HG02571 (cell line): ENCODE data around the gene HIVEP3.

Experiments used
- ATAC-seq: cut with Tn5 transposase; IDR thresholded peaks from one replicate; pipeline ENCODE4 v1.9.1; 2021; ENCODE audit warnings: mild to moderate bottlenecking, moderate library complexity; ENCODE audit not compliant: unreplicated experiment

The HIVEP3 gene

GRCh38 chr1:41658431-41659158, 260.1 kb downstream of the HIVEP3 start:
- no peak for ATAC-seq

- ATAC-seq, result no peak
Observed at GRCh38 chr1:41657679-41658295, 260.9 kb downstream of the HIVEP3 start.

- ATAC-seq, result no peak
Observed at GRCh38 chr1:41656825-41657500, 261.8 kb downstream of the HIVEP3 start.

DNA sequence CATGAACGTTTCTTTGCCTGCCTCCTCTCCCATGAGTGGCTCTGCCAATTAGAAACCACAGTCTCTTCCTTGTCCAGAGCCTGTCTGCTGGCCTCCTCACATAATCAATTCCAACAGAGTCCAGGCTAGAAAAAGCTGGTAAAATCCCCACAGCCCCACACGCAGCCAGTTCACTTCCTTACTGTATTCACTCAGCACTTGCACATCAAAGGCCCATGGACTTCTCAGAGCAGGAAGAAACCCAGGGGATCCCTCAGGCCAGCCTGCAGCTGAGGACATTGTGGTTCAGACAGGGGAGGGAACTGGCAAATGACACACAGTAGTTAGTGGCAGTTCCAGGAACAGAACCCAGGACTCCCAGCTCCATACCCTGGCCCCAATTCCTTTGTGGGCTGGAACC, 262.7 kb downstream of the HIVEP3 start:
- ATAC-seq, result no peak

GRCh38 chr1:41655632-41656031, 263.1 kb downstream of the HIVEP3 start:
- ATAC-seq, result no peak

- ATAC-seq, result no peak
Observed at GRCh38 chr1:41653574-41653973, 265.1 kb downstream of the HIVEP3 start.

DNA sequence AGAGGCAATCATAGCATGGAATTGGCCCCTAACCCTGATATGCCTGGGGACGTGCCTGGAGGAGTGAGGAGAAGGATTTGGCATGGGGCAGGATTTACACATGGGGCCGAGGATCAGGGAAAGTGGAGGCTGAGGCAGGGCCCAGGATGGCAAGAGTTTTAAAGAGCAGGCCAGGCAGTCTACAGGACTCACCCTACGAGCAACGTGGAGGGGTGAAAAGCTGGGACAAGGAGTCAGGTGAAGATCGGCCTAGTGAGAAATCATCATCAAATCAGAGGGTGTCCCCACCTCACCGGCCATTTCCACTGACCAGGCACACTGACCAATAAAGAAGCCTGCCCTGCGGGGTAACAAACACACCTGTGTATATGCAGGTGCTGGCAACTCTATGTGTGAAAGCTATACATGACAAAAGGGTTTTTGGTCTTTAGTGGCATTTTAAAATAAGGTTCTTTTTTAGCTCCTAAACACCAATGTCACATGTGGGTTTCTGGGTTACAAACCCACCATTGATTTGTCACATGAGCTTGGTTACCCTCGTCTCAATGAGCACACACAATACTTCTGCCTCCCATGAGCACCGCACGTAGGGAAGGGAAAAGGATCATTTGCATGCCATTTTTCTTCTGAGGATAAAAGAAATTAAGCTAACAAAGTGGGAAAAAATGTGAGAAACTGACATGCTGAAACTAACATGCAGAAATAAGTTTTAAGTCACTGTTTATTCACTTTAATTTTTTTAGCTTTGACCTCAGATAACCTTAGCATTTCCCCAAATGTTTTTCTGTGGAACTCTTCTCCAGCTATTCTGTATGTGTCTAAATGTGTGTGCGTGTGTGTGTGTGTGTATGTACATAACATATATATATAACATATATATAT, 266.1 kb downstream of the HIVEP3 start:
- no peak for ATAC-seq

- no peak for ATAC-seq
Observed at GRCh38 chr1:41650028-41650880, 268.5 kb downstream of the HIVEP3 start.

GRCh38 chr1:41649396-41650027, 269.2 kb downstream of the HIVEP3 start:
- no peak for ATAC-seq

DNA sequence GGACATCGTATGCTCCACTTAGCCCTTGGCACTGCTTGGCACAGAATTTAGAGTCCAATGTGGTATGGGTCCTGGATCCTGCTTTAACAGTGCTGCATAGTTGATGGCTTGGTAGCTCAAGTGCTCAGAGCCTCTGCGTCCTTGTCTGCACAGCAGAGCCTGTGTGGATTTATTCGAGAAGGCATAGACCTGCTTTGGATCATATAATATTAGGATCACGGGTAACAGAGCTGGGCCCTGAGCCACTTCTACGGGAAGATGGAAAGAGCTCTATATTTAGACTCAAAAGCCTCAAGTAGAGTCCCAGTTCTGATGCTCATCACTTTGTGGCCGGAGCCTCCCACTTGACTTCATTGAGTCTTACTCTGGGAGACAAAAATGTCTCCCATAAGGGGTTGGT, 269.9 kb downstream of the HIVEP3 start:
- ATAC-seq, result no peak

DNA sequence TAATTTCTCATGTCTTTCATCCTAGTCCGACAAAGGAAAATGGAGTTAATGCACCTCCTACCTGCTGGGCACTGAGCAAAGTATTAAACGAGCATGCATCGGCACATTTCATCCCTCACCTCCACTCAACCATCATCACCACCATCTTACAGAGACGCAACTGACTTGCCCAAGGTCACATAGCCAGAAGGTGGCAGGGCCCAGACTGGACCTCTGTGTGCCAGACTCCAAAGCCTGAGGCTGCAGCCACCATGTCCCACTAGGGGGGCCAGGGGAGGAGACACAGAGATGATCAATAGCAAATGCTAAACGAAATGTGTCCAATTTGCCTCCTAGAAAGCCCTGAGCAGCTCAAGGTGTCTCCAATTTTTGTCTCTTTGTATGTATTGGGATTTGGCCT, 270.5 kb downstream of the HIVEP3 start:
- ATAC-seq, result no peak

- no peak for ATAC-seq
Observed at GRCh38 chr1:41647221-41648135, 271.2 kb downstream of the HIVEP3 start.

GRCh38 chr1:41646186-41646585, 272.5 kb downstream of the HIVEP3 start:
- no peak for ATAC-seq

GRCh38 chr1:41645062-41645461, 273.7 kb downstream of the HIVEP3 start:
- ATAC-seq, result no peak

GRCh38 chr1:41642922-41643821, 275.6 kb downstream of the HIVEP3 start:
- no peak for ATAC-seq

- no peak for ATAC-seq
Observed at GRCh38 chr1:41641941-41642527, 276.7 kb downstream of the HIVEP3 start.

GRCh38 chr1:41641475-41641814, 277.3 kb downstream of the HIVEP3 start:
- no peak for ATAC-seq
